ENCODE data around the gene EFHD1. TPM values are rescaled to one million over a fixed set of nuclear protein-coding genes. Genes with fewer than 3 reads are reported as not detected.

The EFHD1 gene
- polyA plus RNA-seq, 3 donors = 55.8 to 90.4 (median 85.6) TPM

Other genes with a start within 250 kb of the EFHD1 start
- not detected for gene ALPG, start 226.8 kb upstream of the EFHD1 start, polyA plus RNA-seq (ENCODE audit: insufficient read length in 3 of 3)
- under 1 TPM in 2 of 3 donors, not detected in 1; 0.10 to 0.14 TPM for gene ALPI, start 177.5 kb upstream of the EFHD1 start, polyA plus RNA-seq (ENCODE audit: insufficient read length in 3 of 3)
- 10 to 100 TPM in 1 of 3 donors, 1 to 10 TPM in 2; 7.8 to 13.7 (median 8.6) TPM for gene ECEL1, start 145.8 kb upstream of the EFHD1 start, polyA plus RNA-seq (ENCODE audit: insufficient read length in 3 of 3)
- gene PRSS56, start 113.2 kb upstream of the EFHD1 start, polyA plus RNA-seq (ENCODE audit: insufficient read length in 3 of 3) = not detected
- gene CHRND, start 107.4 kb upstream of the EFHD1 start, polyA plus RNA-seq (ENCODE audit: insufficient read length in 3 of 3) = under 1 TPM; 0.40 to 0.74 (median 0.59) TPM
- 1 to 10 TPM in 1 of 3 donors, under 1 TPM in 2; 0.55 to 1.1 (median 0.74) TPM for gene CHRNG, start 93.9 kb upstream of the EFHD1 start, polyA plus RNA-seq (ENCODE audit: insufficient read length in 3 of 3)
- 10 to 100 TPM; 12.3 to 14.7 (median 14.2) TPM for gene TIGD1, start 83.0 kb upstream of the EFHD1 start, polyA plus RNA-seq (ENCODE audit: insufficient read length in 3 of 3)
- 100 to 1,000 TPM; 106 to 118 (median 112) TPM for gene EIF4E2, start 82.9 kb upstream of the EFHD1 start, polyA plus RNA-seq (ENCODE audit: insufficient read length in 3 of 3)
- gene GIGYF2, start 63.7 kb downstream of the EFHD1 start, polyA plus RNA-seq (ENCODE audit: insufficient read length in 3 of 3) = 10 to 100 TPM; 64.8 to 66.7 (median 66.2) TPM
- gene KCNJ13, start 143.0 kb downstream of the EFHD1 start, polyA plus RNA-seq (ENCODE audit: insufficient read length in 3 of 3) = 1 to 10 TPM; 2.6 to 4.1 (median 3.4) TPM
- 1 to 10 TPM in 2 of 3 donors, under 1 TPM in 1; 0.85 to 2.2 (median 1.8) TPM for gene SNORC, start 236.7 kb downstream of the EFHD1 start, polyA plus RNA-seq (ENCODE audit: insufficient read length in 3 of 3)

Measured in right renal cortex interstitium (tissue), 3 donors.